NCI-H2196 (cell line): Measurements from ENCODE around the gene CABCOCO1.

Source experiments
- DNase-seq: peaks from one replicate; lab custom pipeline; 2025; ENCODE audit not compliant: unreplicated experiment; lab: John Stamatoyannopoulos, UW

CABCOCO1 gene

GRCh38 chr10:61662794-61663259 lies at the start of gene CABCOCO1:
Gene CABCOCO1 (plus strand): TSS chr10:61662929. CDS start chr10:61662973, 44 bp downstream.
- DNase-seq: no peak

- DNase-seq: no peak
Observed at GRCh38 chr10:61613665-61614064, 49.1 kb upstream of the CABCOCO1 start.

GRCh38 chr10:61616611-61617010 lies 46.1 kb upstream of the CABCOCO1 start:
- no peak for DNase-seq

- no peak for DNase-seq
Observed at GRCh38 chr10:61617180-61617579, 45.5 kb upstream of the CABCOCO1 start.

- DNase-seq: no peak
Observed at GRCh38 chr10:61617586-61617985, 45.1 kb upstream of the CABCOCO1 start.

- no peak for DNase-seq
Observed at GRCh38 chr10:61618388-61618961, 44.3 kb upstream of the CABCOCO1 start.

- no peak for DNase-seq
Observed at GRCh38 chr10:61620506-61620905, 42.2 kb upstream of the CABCOCO1 start.

GRCh38 chr10:61621605-61622051 lies 41.1 kb upstream of the CABCOCO1 start:
- DNase-seq: no peak

GRCh38 chr10:61623161-61623560 lies 39.6 kb upstream of the CABCOCO1 start:
- DNase-seq: no peak

- no peak for DNase-seq
Observed at GRCh38 chr10:61626209-61626608, 36.5 kb upstream of the CABCOCO1 start.

GRCh38 chr10:61627266-61627665 lies 35.5 kb upstream of the CABCOCO1 start:
- no peak for DNase-seq

- no peak for DNase-seq
Observed at GRCh38 chr10:61628151-61628874, 34.4 kb upstream of the CABCOCO1 start.

GRCh38 chr10:61628875-61629513 lies 33.7 kb upstream of the CABCOCO1 start:
- no peak for DNase-seq

- no peak for DNase-seq
Observed at GRCh38 chr10:61629576-61629975, 33.2 kb upstream of the CABCOCO1 start.

GRCh38 chr10:61632057-61632670 lies 30.6 kb upstream of the CABCOCO1 start:
- no peak for DNase-seq

- DNase-seq: no peak
Observed at GRCh38 chr10:61633665-61634064, 29.1 kb upstream of the CABCOCO1 start.

- DNase-seq: no peak
Observed at GRCh38 chr10:61634746-61635145, 28.0 kb upstream of the CABCOCO1 start.

GRCh38 chr10:61635471-61635870 lies 27.3 kb upstream of the CABCOCO1 start:
- no peak for DNase-seq

- no peak for DNase-seq
Observed at GRCh38 chr10:61635932-61636331, 26.8 kb upstream of the CABCOCO1 start.

GRCh38 chr10:61639952-61640351 lies 22.8 kb upstream of the CABCOCO1 start:
- DNase-seq: no peak

- no peak for DNase-seq
Observed at GRCh38 chr10:61640856-61641255, 21.9 kb upstream of the CABCOCO1 start.

- DNase-seq: no peak
Observed at GRCh38 chr10:61642150-61642571, 20.6 kb upstream of the CABCOCO1 start.
